Stimulated activated CD8-positive, alpha-beta memory T cell treated with anti-CD3 and anti-CD28 coated beads, Interleukin-2, amount 100 ng/mL, for 1 hour (primary cell): ENCODE data around the gene DDIT3.
"Not testable (repeated sequence)": the region's sequence is repeated elsewhere in the genome, so short reads cannot be mapped to it uniquely, and the experiment has no call there.

ENCODE experiments used
- DNase-seq, 2 donors: peaks; one replicate each; pipeline ENCODE4 v3.0.0-alpha.2; 2020; ENCODE audit warnings: low read depth in 2 of 2

The DDIT3 gene

GRCh38 chr12:57520053-57520818, at the start of gene DDIT3:
DDIT3 (minus strand) TSS chr12:57520514; CDS start chr12:57517406, 3,108 bp downstream.
- DNase-seq, result peak; percentile 99 to 100

- DNase-seq, result no peak
Measured at GRCh38 chr12:57569858-57570257, 49.5 kb upstream of the DDIT3 start.

- DNase-seq, result no peak
Measured at GRCh38 chr12:57568838-57569237, 48.5 kb upstream of the DDIT3 start.

- DNase-seq, result no peak
Measured at GRCh38 chr12:57564178-57564740, 43.9 kb upstream of the DDIT3 start.

GRCh38 chr12:57563358-57563757, 43.0 kb upstream of the DDIT3 start:
- DNase-seq, result no peak

- DNase-seq, result not testable (repeated sequence)
Measured at GRCh38 chr12:57561117-57561516, 40.8 kb upstream of the DDIT3 start.

GRCh38 chr12:57560516-57560915, 40.2 kb upstream of the DDIT3 start:
- DNase-seq, result no peak

- no peak for DNase-seq
Measured at GRCh38 chr12:57558864-57559263, 38.5 kb upstream of the DDIT3 start.

GRCh38 chr12:57554897-57555296, 34.6 kb upstream of the DDIT3 start:
- DNase-seq, result no peak

GRCh38 chr12:57554453-57554852, 34.1 kb upstream of the DDIT3 start:
- DNase-seq, result no peak

- DNase-seq, result no peak
Measured at GRCh38 chr12:57553343-57554202, 33.3 kb upstream of the DDIT3 start.

GRCh38 chr12:57552835-57553313, 32.6 kb upstream of the DDIT3 start:
- no peak for DNase-seq

- DNase-seq, result no peak
Measured at GRCh38 chr12:57552306-57552651, 32.0 kb upstream of the DDIT3 start.

- DNase-seq, result no peak
Measured at GRCh38 chr12:57551637-57552305, 31.5 kb upstream of the DDIT3 start.

GRCh38 chr12:57550641-57551549, 30.6 kb upstream of the DDIT3 start:
- no peak for DNase-seq

GRCh38 chr12:57549909-57550640, 29.8 kb upstream of the DDIT3 start, which contains the start of gene KIF5A:
KIF5A (plus strand) TSS chr12:57550044; CDS start chr12:57550272, 228 bp downstream.
- peak; percentile 13 to 29 for DNase-seq

- DNase-seq, result no peak
Measured at GRCh38 chr12:57549203-57549908, 29.0 kb upstream of the DDIT3 start.

GRCh38 chr12:57548488-57548887, 28.2 kb upstream of the DDIT3 start:
- no peak for DNase-seq

- no peak for DNase-seq
Measured at GRCh38 chr12:57548013-57548315, 27.6 kb upstream of the DDIT3 start.
